Measurements from ENCODE around the gene WDR35. TPM values are rescaled to one million over a fixed set of nuclear protein-coding genes. Genes with fewer than 3 reads are reported as not detected.

The WDR35 gene
- total and polyA plus RNA-seq, 2 donors from 2014 or later: 6.0 to 21.2 TPM

- intact Hi-C loops (cut with DNase I): no loop called here
- FAIRE-seq: no peak
Measured at GRCh38 chr2:19982268-19982667, 7.6 kb downstream of the WDR35 start.

GRCh38 chr2:19979932-19980331, 10.0 kb downstream of the WDR35 start:
- no peaks in the 10 kb centered on the region for H3K27me3 ChIP-seq (ENCODE audit: control insufficient read depth, insufficient read depth, low read length)
- no peaks in the 10 kb centered on the region for H3K4me1 ChIP-seq (ENCODE audit: control insufficient read depth in 2 of 3, insufficient read depth in 2 of 3, low read depth in 1 of 3, low read length in 3 of 3)
- no peak for DNase-seq
- peaks cover 8 to 9% (median 9%) of the 10 kb centered on the region in 3 donors for H3K36me3 ChIP-seq (ENCODE audit: control insufficient read depth in 2 of 3, insufficient read depth in 3 of 3, low read length in 3 of 3)
- no peak overlapping the region for H3K9ac ChIP-seq (ENCODE audit: low read length in 3 of 3)
- no peak for FAIRE-seq
- no peak overlapping the region for H3K27ac ChIP-seq (ENCODE audit: low read depth in 2 of 2, low read length in 2 of 2)
- no peak overlapping the region for H3K4me3 ChIP-seq (ENCODE audit: low read length in 3 of 3)
- no peaks in the 10 kb centered on the region for H3K9me3 ChIP-seq (ENCODE audit: control insufficient read depth in 2 of 3, insufficient read depth in 1 of 3, low read length in 3 of 3)
- no peak for TF ChIP-seq CTCF (IDR thresholded peaks at IDR 0.05; ENCODE audit: borderline replicate concordance, extremely low read depth, insufficient read depth)
- intact Hi-C loops (cut with DNase I): no loop called here

More at GRCh38 chr2:19982268-19982667, 7.6 kb downstream of the WDR35 start:
- Histone ChIP-seq H3K27ac (ENCODE audit: low read depth in 2 of 2, low read length in 2 of 2) (no peak overlapping the region), H3K4me1 (ENCODE audit: control insufficient read depth in 2 of 3, insufficient read depth in 2 of 3, low read depth in 1 of 3, low read length in 3 of 3) (no peaks in the 10 kb centered on the region), H3K4me3 (ENCODE audit: low read length in 3 of 3) (no peak overlapping the region), H3K36me3 (ENCODE audit: control insufficient read depth in 2 of 3, insufficient read depth in 3 of 3, low read length in 3 of 3) (peaks cover 8% of the 10 kb centered on the region in 3 donors), H3K9me3 (ENCODE audit: control insufficient read depth in 2 of 3, insufficient read depth in 1 of 3, low read length in 3 of 3) (no peaks in the 10 kb centered on the region), H3K27me3 (ENCODE audit: control insufficient read depth, insufficient read depth, low read length) (no peaks in the 10 kb centered on the region), H3K9ac (ENCODE audit: low read length in 3 of 3) (no peak overlapping the region)
- no peak for DNase-seq
- no peak for TF ChIP-seq CTCF (IDR thresholded peaks at IDR 0.05; ENCODE audit: borderline replicate concordance, extremely low read depth, insufficient read depth)

GRCh38 chr2:19973466-19973865, 16.4 kb downstream of the WDR35 start:
- Histone ChIP-seq H3K9me3 (ENCODE audit: control insufficient read depth in 2 of 3, insufficient read depth in 1 of 3, low read length in 3 of 3) (no peaks in the 10 kb centered on the region), H3K36me3 (ENCODE audit: control insufficient read depth in 2 of 3, insufficient read depth in 3 of 3, low read length in 3 of 3) (peaks cover 5 to 6% (median 5%) of the 10 kb centered on the region in 3 donors), H3K4me1 (ENCODE audit: control insufficient read depth in 2 of 3, insufficient read depth in 2 of 3, low read depth in 1 of 3, low read length in 3 of 3) (no peaks in the 10 kb centered on the region), H3K27me3 (ENCODE audit: control insufficient read depth, insufficient read depth, low read length) (no peaks in the 10 kb centered on the region), H3K4me3 (ENCODE audit: low read length in 3 of 3) (no peak overlapping the region), H3K27ac (ENCODE audit: low read depth in 2 of 2, low read length in 2 of 2) (no peak overlapping the region), H3K9ac (ENCODE audit: low read length in 3 of 3) (no peak overlapping the region)
- intact Hi-C loops (cut with DNase I): no loop called here
- DNase-seq (no peak), FAIRE-seq (no peak)
- TF ChIP-seq CTCF (IDR thresholded peaks at IDR 0.05; ENCODE audit: borderline replicate concordance, extremely low read depth, insufficient read depth): no peak

- FAIRE-seq (no peak), DNase-seq (no peak)
- TF ChIP-seq CTCF (IDR thresholded peaks at IDR 0.05; ENCODE audit: borderline replicate concordance, extremely low read depth, insufficient read depth): no peak
- Histone ChIP-seq H3K9me3 (ENCODE audit: control insufficient read depth in 2 of 3, insufficient read depth in 1 of 3, low read length in 3 of 3) (no peaks in the 10 kb centered on the region), H3K36me3 (ENCODE audit: control insufficient read depth in 2 of 3, insufficient read depth in 3 of 3, low read length in 3 of 3) (no peaks in the 10 kb centered on the region), H3K27me3 (ENCODE audit: control insufficient read depth, insufficient read depth, low read length) (no peaks in the 10 kb centered on the region), H3K9ac (ENCODE audit: low read length in 3 of 3) (no peak overlapping the region), H3K4me1 (ENCODE audit: control insufficient read depth in 2 of 3, insufficient read depth in 2 of 3, low read depth in 1 of 3, low read length in 3 of 3) (no peaks in the 10 kb centered on the region), H3K27ac (ENCODE audit: low read depth in 2 of 2, low read length in 2 of 2) (no peak overlapping the region), H3K4me3 (ENCODE audit: low read length in 3 of 3) (no peak overlapping the region)
- intact Hi-C loops (cut with DNase I): no loop called here
Measured at GRCh38 chr2:19971691-19972090, 18.2 kb downstream of the WDR35 start.
